ENCODE results near the gene INVS. TPM values are rescaled to one million over a fixed set of nuclear protein-coding genes. Genes with fewer than 3 reads are reported as not detected.
"Not testable (repeated sequence)": the region's sequence is repeated elsewhere in the genome, so short reads cannot be mapped to it uniquely, and the experiment has no call there.

The INVS gene
- total RNA-seq, 3 donors from 2014 or later (not counting 1 experiment from before 2014, with no cell fraction given): 24.5 to 30.6 (median 27.4) TPM

- Mint-ChIP-seq H3K27me3 (ENCODE audit: low read depth in 2 of 2) (no peaks in the 10 kb centered on the region), H3K4me3 (no peak overlapping the region), H3K9me3 (no peaks in the 10 kb centered on the region), H3K4me1 (peaks cover 0 to 11% of the 10 kb centered on the region in 2 donors), H3K27ac (no peak overlapping the region), H3K36me3 (no peaks in the 10 kb centered on the region)
- Histone ChIP-seq H3K4me1 (ENCODE audit: control insufficient read depth, insufficient read depth, low read length) (no peaks in the 10 kb centered on the region), H3K9me3 (ENCODE audit: control insufficient read depth, insufficient read depth, low read length) (no peaks in the 10 kb centered on the region), H3K4me3 (ENCODE audit: low read length) (no peak overlapping the region), H3K36me3 (ENCODE audit: control insufficient read depth, insufficient read depth, low read length) (peaks cover 34% of the 10 kb centered on the region), H3K27ac (ENCODE audit: low read length) (no peak overlapping the region), H3K27me3 (ENCODE audit: control insufficient read depth, insufficient read depth, low read length) (no peaks in the 10 kb centered on the region)
- TF ChIP-seq, protein P1, sequence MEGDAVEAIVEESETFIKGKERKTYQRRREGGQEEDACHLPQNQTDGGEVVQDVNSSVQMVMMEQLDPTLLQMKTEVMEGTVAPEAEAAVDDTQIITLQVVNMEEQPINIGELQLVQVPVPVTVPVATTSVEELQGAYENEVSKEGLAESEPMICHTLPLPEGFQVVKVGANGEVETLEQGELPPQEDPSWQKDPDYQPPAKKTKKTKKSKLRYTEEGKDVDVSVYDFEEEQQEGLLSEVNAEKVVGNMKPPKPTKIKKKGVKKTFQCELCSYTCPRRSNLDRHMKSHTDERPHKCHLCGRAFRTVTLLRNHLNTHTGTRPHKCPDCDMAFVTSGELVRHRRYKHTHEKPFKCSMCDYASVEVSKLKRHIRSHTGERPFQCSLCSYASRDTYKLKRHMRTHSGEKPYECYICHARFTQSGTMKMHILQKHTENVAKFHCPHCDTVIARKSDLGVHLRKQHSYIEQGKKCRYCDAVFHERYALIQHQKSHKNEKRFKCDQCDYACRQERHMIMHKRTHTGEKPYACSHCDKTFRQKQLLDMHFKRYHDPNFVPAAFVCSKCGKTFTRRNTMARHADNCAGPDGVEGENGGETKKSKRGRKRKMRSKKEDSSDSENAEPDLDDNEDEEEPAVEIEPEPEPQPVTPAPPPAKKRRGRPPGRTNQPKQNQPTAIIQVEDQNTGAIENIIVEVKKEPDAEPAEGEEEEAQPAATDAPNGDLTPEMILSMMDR (IDR thresholded peaks at IDR 0.05): peak; percentile 65
- no CpG with 5 or more reads among the region's 4 CpGs for WGBS (ENCODE audit: insufficient coverage)
- peak in 1 of 2 donors; percentile 57 for DNase-seq
- intact Hi-C loops (cut with micrococcal nuclease): loop anchor here (1.0 to 10.0 kb wide), 4 partner anchors 273 to 1140 kb away; no protein-coding TSS in a partner anchor
- no peak for ATAC-seq
Measured at GRCh38 chr9:100324594-100325200, 225.7 kb downstream of the INVS start.

GRCh38 chr9:100338736-100339135, 239.7 kb downstream of the INVS start:
- H3K36me3 ChIP-seq (ENCODE audit: control insufficient read depth, insufficient read depth, low read length); H3K36me3 Mint-ChIP-seq; H3K4me3 Mint-ChIP-seq; H3K27ac ChIP-seq (ENCODE audit: low read length); H3K27ac Mint-ChIP-seq; H3K9me3 ChIP-seq (ENCODE audit: control insufficient read depth, insufficient read depth, low read length); H3K9me3 Mint-ChIP-seq; H3K4me3 ChIP-seq (ENCODE audit: low read length); H3K27me3 ChIP-seq (ENCODE audit: control insufficient read depth, insufficient read depth, low read length); ATAC-seq; intact Hi-C loops (cut with micrococcal nuclease); H3K27me3 Mint-ChIP-seq (ENCODE audit: low read depth in 2 of 2); DNase-seq; H3K4me1 ChIP-seq (ENCODE audit: control insufficient read depth, insufficient read depth, low read length): not testable (repeated sequence)
- peaks cover 11 to 22% of the 10 kb centered on the region in 2 donors for H3K4me1 Mint-ChIP-seq
- WGBS (ENCODE audit: insufficient coverage): 100% methylated on average over 5 of the region's 5 CpGs

DNA sequence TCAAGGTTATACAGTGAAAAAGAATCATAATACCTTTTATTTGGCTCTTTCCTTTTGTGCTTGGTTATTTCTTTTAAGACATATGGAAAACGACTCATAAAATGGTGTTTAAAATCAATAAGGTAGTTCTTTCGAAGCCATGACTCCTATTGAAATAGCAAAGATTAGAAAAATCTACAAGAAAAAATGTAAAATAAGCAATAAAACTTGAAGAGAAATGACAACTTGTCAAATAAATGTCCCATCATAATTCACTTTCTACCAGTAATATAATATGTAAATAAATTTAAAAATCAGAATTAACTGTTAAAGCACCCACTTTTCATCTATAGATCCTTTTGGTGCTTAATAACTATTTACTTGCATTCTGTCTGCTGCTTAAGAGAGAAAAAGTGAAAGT, 241.2 kb downstream of the INVS start:
- no CpG with 5 or more reads among the region's 2 CpGs for WGBS (ENCODE audit: insufficient coverage)
- TF ChIP-seq, protein P1 (IDR thresholded peaks at IDR 0.05): no peak
- Histone ChIP-seq H3K4me1 (ENCODE audit: control insufficient read depth, insufficient read depth, low read length) (no peaks in the 10 kb centered on the region), H3K4me3 (ENCODE audit: low read length) (no peak overlapping the region), H3K27me3 (ENCODE audit: control insufficient read depth, insufficient read depth, low read length) (no peaks in the 10 kb centered on the region), H3K36me3 (ENCODE audit: control insufficient read depth, insufficient read depth, low read length) (peaks cover 7% of the 10 kb centered on the region), H3K9me3 (ENCODE audit: control insufficient read depth, insufficient read depth, low read length) (no peaks in the 10 kb centered on the region), H3K27ac (ENCODE audit: low read length) (no peak overlapping the region)
- Mint-ChIP-seq H3K27me3 (ENCODE audit: low read depth in 2 of 2) (no peaks in the 10 kb centered on the region), H3K36me3 (peaks cover 4% of the 10 kb centered on the region), H3K4me1 (peaks cover 16 to 26% of the 10 kb centered on the region in 2 donors), H3K27ac (no peak overlapping the region), H3K4me3 (no peak overlapping the region), H3K9me3 (no peaks in the 10 kb centered on the region)
- intact Hi-C loops (cut with micrococcal nuclease): no loop called here
- ATAC-seq (no peak), DNase-seq (no peak)

- Mint-ChIP-seq H3K27me3 (ENCODE audit: low read depth in 2 of 2) (no peaks in the 10 kb centered on the region), H3K4me3 (no peak overlapping the region), H3K27ac (no peak overlapping the region), H3K36me3 (peaks cover 8% of the 10 kb centered on the region), H3K9me3 (no peaks in the 10 kb centered on the region), H3K4me1 (peaks cover 20 to 27% of the 10 kb centered on the region in 2 donors)
- no peaks in the 10 kb centered on the region for H3K4me1 ChIP-seq (ENCODE audit: control insufficient read depth, insufficient read depth, low read length)
- ATAC-seq (no peak), DNase-seq (no peak)
- no peaks in the 10 kb centered on the region for H3K9me3 ChIP-seq (ENCODE audit: control insufficient read depth, insufficient read depth, low read length)
- H3K4me3 ChIP-seq (ENCODE audit: low read length): no peak overlapping the region
- no peak overlapping the region for H3K27ac ChIP-seq (ENCODE audit: low read length)
- TF ChIP-seq, protein P1 (IDR thresholded peaks at IDR 0.05): no peak
- no peaks in the 10 kb centered on the region for H3K27me3 ChIP-seq (ENCODE audit: control insufficient read depth, insufficient read depth, low read length)
- WGBS (ENCODE audit: insufficient coverage): 94% methylated on average over 3 of the region's 3 CpGs
- peaks cover 22% of the 10 kb centered on the region for H3K36me3 ChIP-seq (ENCODE audit: control insufficient read depth, insufficient read depth, low read length)
- intact Hi-C loops (cut with micrococcal nuclease): no loop called here
Measured at GRCh38 chr9:100341889-100342288, 242.8 kb downstream of the INVS start.

Data from natural killer cell (primary cell).